Chondrocyte (in vitro differentiated cells): ENCODE results near the gene SPIRE1. TPM values are rescaled to one million over a fixed set of nuclear protein-coding genes. Genes with fewer than 3 reads are reported as not detected.

Source experiments
- DNase-seq: peaks from one replicate; pipeline ENCODE4 v3.0.0; 2021; ENCODE audit warnings: mixed read lengths, low spot score
- H3K27ac Mint-ChIP-seq: one replicate; pipeline ENCODE4 v1.8.0; 2021; ENCODE audit warnings: mild to moderate bottlenecking, moderate library complexity, mixed read lengths; ENCODE audit not compliant: unreplicated experiment
- H3K27me3 Mint-ChIP-seq: 2 replicates; pipeline ENCODE4 v1.8.0; 2021; ENCODE audit warnings: low read depth, mixed read lengths
- H3K36me3 Mint-ChIP-seq: 2 replicates; pipeline ENCODE4 v1.8.0; 2021; ENCODE audit warnings: low read depth, mixed read lengths
- H3K4me1 Mint-ChIP-seq: 2 replicates; pipeline ENCODE4 v1.8.0; 2021; ENCODE audit warnings: low read depth, mild to moderate bottlenecking, mixed read lengths
- H3K4me3 Mint-ChIP-seq: one replicate; pipeline ENCODE4 v1.8.0; 2021; ENCODE audit warnings: mild to moderate bottlenecking, moderate library complexity, mixed read lengths; ENCODE audit not compliant: unreplicated experiment
- H3K9me3 Mint-ChIP-seq: 2 replicates; pipeline ENCODE4 v1.8.0; 2021; ENCODE audit warnings: low read depth, mixed read lengths
- CTCF ChIP-seq: fragments of 200-600 bp; sonication (generic); IDR thresholded peaks from 2 replicates; pipeline ENCODE4 v1.5.0; 2021; ENCODE audit warnings: antibody characterized with exemption, mild to moderate bottlenecking, moderate library complexity
- total RNA-seq: library from RNA; stranded (reverse); gene quantifications from 3 replicates; pipeline ENCODE4 v1.2.1, GENCODE V29; 2021

SPIRE1 gene
- total RNA-seq, 1 donor from 2014 or later, result 57.8 TPM

- no peak for TF ChIP-seq CTCF
- H3K9me3 Mint-ChIP-seq, result no peaks in the 10 kb centered on the region
- peaks cover 3% of the 10 kb centered on the region for H3K4me1 Mint-ChIP-seq
- H3K4me3 Mint-ChIP-seq, result no peak overlapping the region
- H3K27ac Mint-ChIP-seq, result no peak overlapping the region
- H3K27me3 Mint-ChIP-seq, result no peaks in the 10 kb centered on the region
- peaks cover 24% of the 10 kb centered on the region for H3K36me3 Mint-ChIP-seq
- no peak for DNase-seq
Observed at GRCh38 chr18:12477606-12478005, 180.3 kb downstream of the SPIRE1 start.

DNA sequence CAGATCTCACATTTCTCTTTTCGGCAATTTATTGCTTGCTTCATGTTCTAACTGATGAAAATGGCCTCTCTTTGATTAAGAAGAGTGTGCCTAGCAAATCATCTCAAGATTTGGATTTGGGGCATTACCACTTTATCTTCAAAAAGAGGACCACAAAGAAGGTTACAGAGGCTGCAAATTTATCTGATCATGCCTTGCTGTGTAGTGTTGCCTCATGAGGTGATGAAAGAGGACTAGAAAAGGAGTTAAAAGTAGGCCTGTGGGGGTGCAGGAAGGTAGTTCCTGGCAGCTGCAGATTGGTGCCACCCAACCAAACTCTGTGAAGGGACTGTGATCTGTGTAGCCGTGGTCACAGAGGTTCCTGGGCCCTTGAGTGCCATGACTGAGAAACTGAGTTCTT is 181.0 kb downstream of the SPIRE1 start:
- Mint-ChIP-seq H3K27ac (no peak overlapping the region), H3K9me3 (no peaks in the 10 kb centered on the region), H3K4me3 (no peak overlapping the region), H3K36me3 (peaks cover 24% of the 10 kb centered on the region), H3K4me1 (peaks cover 3% of the 10 kb centered on the region), H3K27me3 (no peaks in the 10 kb centered on the region)
- TF ChIP-seq CTCF, result no peak
- DNase-seq, result no peak

GRCh38 chr18:12474876-12475275 is 183.0 kb downstream of the SPIRE1 start:
- TF ChIP-seq CTCF, result no peak
- Mint-ChIP-seq H3K27ac (no peak overlapping the region), H3K27me3 (no peaks in the 10 kb centered on the region), H3K4me1 (no peaks in the 10 kb centered on the region), H3K36me3 (peaks cover 27% of the 10 kb centered on the region), H3K4me3 (no peak overlapping the region), H3K9me3 (no peaks in the 10 kb centered on the region)
- no peak for DNase-seq

DNA sequence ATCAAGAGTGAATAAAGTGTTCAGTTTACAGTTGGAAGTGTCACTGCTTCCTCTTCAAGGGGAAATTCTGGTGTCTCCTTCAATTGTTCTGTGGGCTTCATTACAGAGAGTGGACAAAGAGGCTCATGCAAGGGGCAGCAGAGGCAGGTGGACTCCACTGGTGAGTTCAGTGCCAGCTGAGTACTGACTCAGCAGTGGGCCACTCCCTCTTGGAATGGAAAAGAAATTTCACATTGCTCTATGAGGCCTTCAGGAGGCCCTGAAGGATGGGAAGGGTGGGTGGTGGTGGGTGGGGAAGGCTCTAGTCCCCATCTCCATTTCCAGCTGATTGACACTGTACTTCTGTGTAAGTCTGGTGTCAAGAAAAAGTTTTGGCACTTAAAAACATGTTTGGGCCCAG is 183.8 kb downstream of the SPIRE1 start:
- no peak overlapping the region for H3K27ac Mint-ChIP-seq

DNA sequence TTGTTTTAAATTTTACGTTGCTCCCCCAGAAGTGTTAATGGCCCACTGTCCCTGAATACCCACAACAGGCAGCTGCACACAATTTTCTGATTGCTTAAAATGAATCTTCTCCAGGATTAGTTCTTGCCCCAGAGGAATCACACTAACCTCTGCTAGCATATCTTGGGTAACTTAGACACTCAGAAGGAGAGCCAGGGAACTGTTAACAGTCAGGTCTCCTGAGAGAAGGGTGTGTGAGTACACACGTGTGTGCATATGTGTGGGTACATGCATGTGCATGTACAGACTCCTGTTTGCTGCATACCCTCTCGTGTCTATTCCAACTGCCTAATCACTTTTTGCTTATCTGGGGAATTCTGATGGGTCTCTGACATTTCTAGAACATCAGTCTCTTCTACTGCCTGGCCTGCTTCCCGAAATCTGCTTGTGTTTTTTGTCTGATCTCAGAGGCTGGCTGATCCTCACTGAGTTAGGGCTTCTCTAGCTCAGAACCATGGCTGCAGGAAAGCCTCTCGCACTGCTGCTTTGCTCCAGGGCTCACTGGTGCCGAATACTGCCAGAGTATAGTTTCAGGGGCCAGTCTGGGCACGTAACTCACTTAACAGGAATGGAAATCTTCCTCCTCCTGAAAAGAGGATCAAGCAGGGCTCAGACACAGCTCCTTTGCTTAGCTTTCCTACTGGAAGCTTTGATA is 187.4 kb downstream of the SPIRE1 start:
- H3K4me1 Mint-ChIP-seq, result no peaks in the 10 kb centered on the region
- H3K4me3 Mint-ChIP-seq, result no peak overlapping the region
- H3K9me3 Mint-ChIP-seq, result no peaks in the 10 kb centered on the region
- H3K27ac Mint-ChIP-seq, result no peak overlapping the region
- TF ChIP-seq CTCF, result no peak
- DNase-seq, result no peak
- peaks cover 9% of the 10 kb centered on the region for H3K36me3 Mint-ChIP-seq
- H3K27me3 Mint-ChIP-seq, result no peaks in the 10 kb centered on the region

More for the DNA sequence above, 183.8 kb downstream of the SPIRE1 start:
- Mint-ChIP-seq H3K9me3 (no peaks in the 10 kb centered on the region), H3K4me1 (no peaks in the 10 kb centered on the region), H3K36me3 (peaks cover 27% of the 10 kb centered on the region), H3K27me3 (no peaks in the 10 kb centered on the region), H3K4me3 (no peak overlapping the region)
- DNase-seq, result no peak
- no peak for TF ChIP-seq CTCF
